Measurements from ENCODE around the gene PCDHA8. TPM values are rescaled to one million over a fixed set of nuclear protein-coding genes. Genes with fewer than 3 reads are reported as not detected.

PCDHA8 gene
- total RNA-seq, 1 donor from 2014 or later = 25.7 TPM

Other genes starting within 250 kb of the PCDHA8 start
- 3.8 TPM for gene CD14, start 208.0 kb upstream of the PCDHA8 start, total RNA-seq
- 18.2 TPM for gene TMCO6, start 201.7 kb upstream of the PCDHA8 start, total RNA-seq
- gene NDUFA2, start 193.6 kb upstream of the PCDHA8 start, total RNA-seq = 24.4 TPM
- 94.2 TPM for gene IK, start 193.4 kb upstream of the PCDHA8 start, total RNA-seq
- 16.0 TPM for gene WDR55, start 176.3 kb upstream of the PCDHA8 start, total RNA-seq
- 1.3 TPM for gene DND1, start 167.6 kb upstream of the PCDHA8 start, total RNA-seq
- gene HARS1, start 149.8 kb upstream of the PCDHA8 start, total RNA-seq = 89.5 TPM
- 47.9 TPM for gene HARS2, start 149.7 kb upstream of the PCDHA8 start, total RNA-seq
- gene ZMAT2, start 140.7 kb upstream of the PCDHA8 start, total RNA-seq = 41.9 TPM
- gene PCDHA1, start 55.0 kb upstream of the PCDHA8 start, total RNA-seq = 9.1 TPM
- 20.3 TPM for gene PCDHA2, start 46.3 kb upstream of the PCDHA8 start, total RNA-seq
- 32.6 TPM for gene PCDHA3, start 40.1 kb upstream of the PCDHA8 start, total RNA-seq
- gene PCDHA4, start 34.1 kb upstream of the PCDHA8 start, total RNA-seq = 29.7 TPM
- 23.2 TPM for gene PCDHA5, start 19.6 kb upstream of the PCDHA8 start, total RNA-seq
- 46.3 TPM for gene PCDHA6, start 13.2 kb upstream of the PCDHA8 start, total RNA-seq
- 47.0 TPM for gene PCDHA7, start 6.9 kb upstream of the PCDHA8 start, total RNA-seq
- 42.6 TPM for gene PCDHA9, start 7.2 kb downstream of the PCDHA8 start, total RNA-seq
- 42.3 TPM for gene PCDHA10, start 14.7 kb downstream of the PCDHA8 start, total RNA-seq
- 80.4 TPM for gene PCDHA11, start 27.8 kb downstream of the PCDHA8 start, total RNA-seq
- 40.4 TPM for gene PCDHA12, start 34.1 kb downstream of the PCDHA8 start, total RNA-seq
- gene PCDHA13, start 40.9 kb downstream of the PCDHA8 start, total RNA-seq = 42.3 TPM
- 66.4 TPM for gene PCDHAC1, start 85.1 kb downstream of the PCDHA8 start, total RNA-seq
- 55.1 TPM for gene PCDHAC2, start 125.3 kb downstream of the PCDHA8 start, total RNA-seq
- 0.31 TPM for gene PCDHB1, start 210.2 kb downstream of the PCDHA8 start, total RNA-seq